Cardiac fibroblast (primary cell): ENCODE measurements around the gene TMEM231.
"Not testable (repeated sequence)": the region's sequence is repeated elsewhere in the genome, so short reads cannot be mapped to it uniquely, and the experiment has no call there.

ENCODE experiments used
- DNase-seq, 2 donors: peaks; one replicate each; pipeline versions ENCODE4 v3.0.0 to v3.0.0-alpha.2; 2010; ENCODE audit warnings: low read depth in 2 of 2
- H3K4me3 ChIP-seq, 2 donors: replicated peaks in 1 of 2; 1 replicate in 1 of 2; 2 replicates in 1 of 2; pipeline ENCODE4 v1.5.1; 2011; ENCODE audit warnings: low read depth in 2 of 2, low read length in 2 of 2, mild to moderate bottlenecking in 2 of 2, moderate library complexity in 1 of 2
- CTCF ChIP-seq: IDR thresholded peaks from one replicate; pipeline ENCODE4 v1.5.1; 2011; ENCODE audit warnings: low read depth, mild to moderate bottlenecking, low read length, inconsistent platforms

The TMEM231 gene

GRCh38 chr16:75556431-75556950, 439 bp upstream of the TMEM231 start:
- TF ChIP-seq CTCF: no peak
- DNase-seq: no peak
- H3K4me3 ChIP-seq: peak overlapping the region; percentile 80 to 87

GRCh38 chr16:75555213-75555706, 792 bp downstream of the TMEM231 start:
- DNase-seq: peak; percentile 92 to 93
- TF ChIP-seq CTCF: no peak
- H3K4me3 ChIP-seq: peak overlapping the region; percentile 80 to 87

- TF ChIP-seq CTCF: no peak
- DNase-seq: no peak
- H3K4me3 ChIP-seq: no peak overlapping the region
Observed at GRCh38 chr16:75552951-75553350, 3.1 kb downstream of the TMEM231 start.

- peak; percentile 58 for TF ChIP-seq CTCF
- peak; percentile 43 to 65 for DNase-seq
- H3K4me3 ChIP-seq: no peak overlapping the region
Observed at GRCh38 chr16:75550211-75550662, 5.8 kb downstream of the TMEM231 start.

- not testable (repeated sequence) for DNase-seq, H3K4me3 ChIP-seq
Observed at GRCh38 chr16:75548456-75548855, 7.6 kb downstream of the TMEM231 start.

GRCh38 chr16:75546293-75546692, 9.8 kb downstream of the TMEM231 start:
- TF ChIP-seq CTCF: no peak
- no peak overlapping the region for H3K4me3 ChIP-seq
- no peak for DNase-seq

GRCh38 chr16:75545879-75546278, 10.2 kb downstream of the TMEM231 start:
- not testable (repeated sequence) for DNase-seq, H3K4me3 ChIP-seq

GRCh38 chr16:75542462-75542861, 13.6 kb downstream of the TMEM231 start:
- H3K4me3 ChIP-seq, DNase-seq: not testable (repeated sequence)
